Fibroblast of skin of right biceps (primary cell): ENCODE data around the gene C16orf87.
"Not testable (repeated sequence)": the region's sequence is repeated elsewhere in the genome, so short reads cannot be mapped to it uniquely, and the experiment has no call there.

ENCODE experiments used
- DNase-seq: peaks from one replicate; pipeline ENCODE4 v3.0.0-alpha.2; 2013

The C16orf87 gene

GRCh38 chr16:46830902-46831647 lies at the start of gene C16orf87:
Gene C16orf87 (minus strand): TSS chr16:46831180. CDS start chr16:46831149, 31 bp downstream.
- DNase-seq: peak; percentile 91

- DNase-seq: no peak
Observed at GRCh38 chr16:46875243-46875642, 44.3 kb upstream of the C16orf87 start.

- DNase-seq: no peak
Observed at GRCh38 chr16:46873201-46873600, 42.2 kb upstream of the C16orf87 start.

GRCh38 chr16:46871597-46871996 lies 40.6 kb upstream of the C16orf87 start:
- no peak for DNase-seq

GRCh38 chr16:46868891-46869290 lies 37.9 kb upstream of the C16orf87 start:
- DNase-seq: not testable (repeated sequence)

- DNase-seq: not testable (repeated sequence)
Observed at GRCh38 chr16:46867486-46867885, 36.5 kb upstream of the C16orf87 start.

GRCh38 chr16:46866286-46866685 lies 35.3 kb upstream of the C16orf87 start:
- DNase-seq: no peak

- no peak for DNase-seq
Observed at GRCh38 chr16:46862555-46863447, 31.8 kb upstream of the C16orf87 start.

- DNase-seq: peak; percentile 86
Observed at GRCh38 chr16:46859719-46860152, 28.8 kb upstream of the C16orf87 start.

GRCh38 chr16:46858151-46858550 lies 27.2 kb upstream of the C16orf87 start:
- DNase-seq: no peak

- peak; percentile 56 for DNase-seq
Observed at GRCh38 chr16:46857368-46857945, 26.5 kb upstream of the C16orf87 start.

- no peak for DNase-seq
Observed at GRCh38 chr16:46855389-46855788, 24.4 kb upstream of the C16orf87 start.

GRCh38 chr16:46854846-46855245 lies 23.9 kb upstream of the C16orf87 start:
- DNase-seq: no peak

- peak; percentile 55 for DNase-seq
Observed at GRCh38 chr16:46853713-46854443, 22.9 kb upstream of the C16orf87 start.

GRCh38 chr16:46852130-46852529 lies 21.1 kb upstream of the C16orf87 start:
- no peak for DNase-seq

- no peak for DNase-seq
Observed at GRCh38 chr16:46850619-46851555, 19.9 kb upstream of the C16orf87 start.

- DNase-seq: no peak
Observed at GRCh38 chr16:46848768-46849764, 18.1 kb upstream of the C16orf87 start.

GRCh38 chr16:46845952-46846351 lies 15.0 kb upstream of the C16orf87 start:
- DNase-seq: no peak

- peak; percentile 18 for DNase-seq
Observed at GRCh38 chr16:46844771-46845170, 13.8 kb upstream of the C16orf87 start.
